ENCODE measurements around the gene AMOTL1. TPM values are rescaled to one million over a fixed set of nuclear protein-coding genes. Genes with fewer than 3 reads are reported as not detected.
"Not testable (repeated sequence)": the region's sequence is repeated elsewhere in the genome, so short reads cannot be mapped to it uniquely, and the experiment has no call there.

The AMOTL1 gene
- total RNA-seq, 5 donors from 2014 or later (not counting 1 experiment from before 2014, with no cell fraction given) = 0.07 to 1.2 (median 0.35) TPM

- DNase-seq (no peak), ATAC-seq (replicated peaks in 1 of 4) (no peak)
- Mint-ChIP-seq H3K4me3 (no peak overlapping the region), H3K27me3 (peaks cover 0 to 8% of the 10 kb centered on the region in 2 donors), H3K4me1 (no peaks in the 10 kb centered on the region), H3K36me3 (no peaks in the 10 kb centered on the region), H3K27ac (no peak overlapping the region), H3K9me3 (no peaks in the 10 kb centered on the region)
- H3K27ac ChIP-seq (ENCODE audit: low read length) = no peak overlapping the region
- H3K4me1 ChIP-seq (ENCODE audit: control insufficient read depth in 1 of 2, extremely low read depth in 1 of 2, insufficient read depth in 2 of 2, low read length in 2 of 2) = no peaks in the 10 kb centered on the region
- CTCF ChIA-PET = no interaction called here
- no peaks in the 10 kb centered on the region for H3K9me3 ChIP-seq
- H3K27me3 ChIP-seq (replicated peaks in 1 of 2; ENCODE audit: control insufficient read depth in 2 of 2, extremely low read depth in 1 of 2, insufficient read depth in 2 of 2, low read length in 1 of 2) = peaks cover 0 to 8% of the 10 kb centered on the region in 2 experiments
- POLR2A ChIA-PET = interaction anchor here in 1 of 2 donors (0.6 kb wide), 1 partner anchor 33 kb away, joined by 3 read pairs; no protein-coding TSS in a partner anchor
- no peak overlapping the region for H3K4me3 ChIP-seq (ENCODE audit: control insufficient read depth in 1 of 2, extremely low read depth in 1 of 2, low read length in 1 of 2)
- H3K36me3 ChIP-seq (ENCODE audit: control insufficient read depth in 2 of 2, extremely low read depth in 1 of 2, insufficient read depth in 1 of 2, low read length in 1 of 2) = no peaks in the 10 kb centered on the region
- WGBS (ENCODE audit: insufficient coverage) = no CpG with 5 or more reads among the region's 3 CpGs
Measured at GRCh38 chr11:94851864-94852636, 83.9 kb downstream of the AMOTL1 start.

DNA sequence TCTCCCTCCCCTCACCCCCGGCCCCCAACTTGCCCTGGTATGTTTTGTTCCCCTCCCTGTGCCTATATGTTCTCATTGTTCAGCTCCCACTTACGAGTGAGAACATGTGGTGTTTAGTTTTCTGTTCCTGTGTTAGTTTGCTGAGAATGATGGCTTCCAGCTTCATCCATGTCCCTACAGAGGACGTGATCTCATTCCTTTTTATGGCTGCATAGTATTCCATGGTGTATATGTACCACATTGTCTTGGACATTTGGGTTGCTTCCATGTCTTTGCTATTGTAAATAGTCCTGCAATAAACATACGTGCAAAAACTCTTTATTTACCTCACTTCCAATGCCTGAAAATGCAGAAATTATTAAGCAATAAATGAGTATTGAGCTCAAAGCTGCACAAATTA lies 85.1 kb downstream of the AMOTL1 start:
- H3K9me3 ChIP-seq; H3K27me3 Mint-ChIP-seq; H3K36me3 ChIP-seq (ENCODE audit: control insufficient read depth in 2 of 2, extremely low read depth in 1 of 2, insufficient read depth in 1 of 2, low read length in 1 of 2); H3K36me3 Mint-ChIP-seq; DNase-seq; ATAC-seq (replicated peaks in 1 of 4); H3K4me1 Mint-ChIP-seq; H3K27me3 ChIP-seq (replicated peaks in 1 of 2; ENCODE audit: control insufficient read depth in 2 of 2, extremely low read depth in 1 of 2, insufficient read depth in 2 of 2, low read length in 1 of 2); H3K4me1 ChIP-seq (ENCODE audit: control insufficient read depth in 1 of 2, extremely low read depth in 1 of 2, insufficient read depth in 2 of 2, low read length in 2 of 2); H3K4me3 ChIP-seq (ENCODE audit: control insufficient read depth in 1 of 2, extremely low read depth in 1 of 2, low read length in 1 of 2); H3K9me3 Mint-ChIP-seq; H3K27ac ChIP-seq (ENCODE audit: low read length); H3K4me3 Mint-ChIP-seq; POLR2A ChIA-PET; H3K27ac Mint-ChIP-seq: not testable (repeated sequence)
- CTCF ChIA-PET = interaction anchor here in 1 of 2 donors (0.6 kb wide), 1 partner anchor 261 kb away, joined by 4 read pairs; no protein-coding TSS in a partner anchor
- no CpG with 5 or more reads among the region's 4 CpGs for WGBS (ENCODE audit: insufficient coverage)

- no peak overlapping the region for H3K27ac Mint-ChIP-seq
- H3K9me3 Mint-ChIP-seq = no peaks in the 10 kb centered on the region
- H3K36me3 Mint-ChIP-seq = no peaks in the 10 kb centered on the region
- no peak for ATAC-seq (replicated peaks in 1 of 4)
- no peak for DNase-seq
- H3K4me1 Mint-ChIP-seq = no peaks in the 10 kb centered on the region
- no peaks in the 10 kb centered on the region for H3K36me3 ChIP-seq (ENCODE audit: control insufficient read depth in 2 of 2, extremely low read depth in 1 of 2, insufficient read depth in 1 of 2, low read length in 1 of 2)
- WGBS (ENCODE audit: insufficient coverage) = 100% methylated on average over 2 of the region's 5 CpGs
- peaks cover 0 to 8% of the 10 kb centered on the region in 2 donors for H3K27me3 Mint-ChIP-seq
- CTCF ChIA-PET = interaction anchor here in 1 of 2 donors (0.6 kb wide), 1 partner anchor 262 kb away, joined by 4 read pairs; no protein-coding TSS in a partner anchor
- H3K9me3 ChIP-seq = no peaks in the 10 kb centered on the region
- POLR2A ChIA-PET = no interaction called here
- H3K4me1 ChIP-seq (ENCODE audit: control insufficient read depth in 1 of 2, extremely low read depth in 1 of 2, insufficient read depth in 2 of 2, low read length in 2 of 2) = no peaks in the 10 kb centered on the region
- peaks cover 0 to 6% of the 10 kb centered on the region in 2 experiments for H3K27me3 ChIP-seq (replicated peaks in 1 of 2; ENCODE audit: control insufficient read depth in 2 of 2, extremely low read depth in 1 of 2, insufficient read depth in 2 of 2, low read length in 1 of 2)
- no peak overlapping the region for H3K4me3 ChIP-seq (ENCODE audit: control insufficient read depth in 1 of 2, extremely low read depth in 1 of 2, low read length in 1 of 2)
- no peak overlapping the region for H3K27ac ChIP-seq (ENCODE audit: low read length)
- no peak overlapping the region for H3K4me3 Mint-ChIP-seq
Measured at GRCh38 chr11:94853836-94854235, 85.7 kb downstream of the AMOTL1 start.

- no peak overlapping the region for H3K27ac Mint-ChIP-seq
- no peaks in the 10 kb centered on the region for H3K36me3 Mint-ChIP-seq
- H3K27ac ChIP-seq (ENCODE audit: low read length) = no peak overlapping the region
- no peak overlapping the region for H3K4me3 ChIP-seq (ENCODE audit: control insufficient read depth in 1 of 2, extremely low read depth in 1 of 2, low read length in 1 of 2)
- H3K27me3 Mint-ChIP-seq = peaks cover 0 to 5% of the 10 kb centered on the region in 2 donors
- no peak overlapping the region for H3K4me3 Mint-ChIP-seq
- POLR2A ChIA-PET = no interaction called here
- H3K9me3 Mint-ChIP-seq = no peaks in the 10 kb centered on the region
- CTCF ChIA-PET = no interaction called here
- H3K36me3 ChIP-seq (ENCODE audit: control insufficient read depth in 2 of 2, extremely low read depth in 1 of 2, insufficient read depth in 1 of 2, low read length in 1 of 2) = no peaks in the 10 kb centered on the region
- H3K27me3 ChIP-seq (replicated peaks in 1 of 2; ENCODE audit: control insufficient read depth in 2 of 2, extremely low read depth in 1 of 2, insufficient read depth in 2 of 2, low read length in 1 of 2) = peaks cover 0 to 6% of the 10 kb centered on the region in 2 experiments
- no peaks in the 10 kb centered on the region for H3K4me1 Mint-ChIP-seq
- ATAC-seq (replicated peaks in 1 of 4) (no peak), DNase-seq (no peak)
- no peaks in the 10 kb centered on the region for H3K4me1 ChIP-seq (ENCODE audit: control insufficient read depth in 1 of 2, extremely low read depth in 1 of 2, insufficient read depth in 2 of 2, low read length in 2 of 2)
- WGBS (ENCODE audit: insufficient coverage) = 83% methylated on average over 5 of the region's 8 CpGs
- H3K9me3 ChIP-seq = no peaks in the 10 kb centered on the region
Measured at GRCh38 chr11:94854770-94855633, 86.8 kb downstream of the AMOTL1 start.

DNA sequence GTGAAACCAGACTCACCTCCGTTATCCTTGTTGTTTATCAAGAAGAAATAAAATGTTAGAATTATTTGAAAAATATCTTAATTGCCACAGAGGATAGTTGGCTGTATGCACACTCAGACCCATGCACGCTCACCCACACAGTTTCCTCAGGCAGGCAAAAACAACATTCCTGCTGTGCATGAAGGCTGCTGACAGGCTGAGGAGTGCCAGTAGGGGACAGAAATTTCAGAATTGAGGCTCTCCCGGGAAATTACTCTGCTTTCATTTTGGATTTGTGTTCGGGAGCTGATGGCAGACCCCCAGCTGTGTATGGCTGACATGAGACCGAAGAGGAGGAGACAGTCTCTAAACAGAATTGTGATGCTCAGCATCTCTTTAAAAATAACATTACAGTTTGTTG lies 87.5 kb downstream of the AMOTL1 start:
- Histone ChIP-seq H3K4me1 (ENCODE audit: control insufficient read depth in 1 of 2, extremely low read depth in 1 of 2, insufficient read depth in 2 of 2, low read length in 2 of 2) (no peaks in the 10 kb centered on the region), H3K36me3 (ENCODE audit: control insufficient read depth in 2 of 2, extremely low read depth in 1 of 2, insufficient read depth in 1 of 2, low read length in 1 of 2) (no peaks in the 10 kb centered on the region), H3K4me3 (ENCODE audit: control insufficient read depth in 1 of 2, extremely low read depth in 1 of 2, low read length in 1 of 2) (no peak overlapping the region), H3K27ac (ENCODE audit: low read length) (no peak overlapping the region), H3K27me3 (replicated peaks in 1 of 2; ENCODE audit: control insufficient read depth in 2 of 2, extremely low read depth in 1 of 2, insufficient read depth in 2 of 2, low read length in 1 of 2) (peaks cover 0 to 6% of the 10 kb centered on the region in 2 experiments), H3K9me3 (no peaks in the 10 kb centered on the region)
- DNase-seq (no peak), ATAC-seq (replicated peaks in 1 of 4) (no peak)
- H3K27ac Mint-ChIP-seq = no peak overlapping the region
- no peaks in the 10 kb centered on the region for H3K4me1 Mint-ChIP-seq
- H3K9me3 Mint-ChIP-seq = no peaks in the 10 kb centered on the region
- POLR2A ChIA-PET = no interaction called here
- peaks cover 0 to 3% of the 10 kb centered on the region in 2 donors for H3K27me3 Mint-ChIP-seq
- no peaks in the 10 kb centered on the region for H3K36me3 Mint-ChIP-seq
- no peak overlapping the region for H3K4me3 Mint-ChIP-seq
- 91% methylated on average over 2 of the region's 5 CpGs for WGBS (ENCODE audit: insufficient coverage)
- CTCF ChIA-PET = no interaction called here

DNA sequence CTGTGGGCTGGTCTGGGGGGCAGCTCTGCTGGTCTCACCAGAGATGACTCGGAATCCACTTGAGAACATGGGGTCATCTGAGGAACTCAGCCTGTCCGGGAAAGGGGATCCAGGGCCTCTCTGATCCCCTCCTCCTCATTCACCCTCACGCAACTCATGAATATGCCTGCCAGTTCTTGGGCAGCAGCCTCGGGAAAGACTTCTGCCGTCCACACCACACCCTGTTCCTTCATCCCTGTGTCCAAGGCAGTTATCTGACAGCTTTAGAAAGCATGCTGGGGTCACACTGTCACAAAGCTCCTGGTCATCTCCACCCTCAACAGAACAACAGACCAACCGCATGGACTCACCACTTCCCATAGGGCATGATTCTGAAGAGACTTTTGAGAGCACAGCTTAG lies 88.3 kb downstream of the AMOTL1 start:
- ATAC-seq (replicated peaks in 1 of 4) (no peak), DNase-seq (no peak)
- ChIA-PET POLR2A (no interaction called here), CTCF (no interaction called here)
- peaks cover 0 to 8% of the 10 kb centered on the region in 2 experiments for H3K27me3 ChIP-seq (replicated peaks in 1 of 2; ENCODE audit: control insufficient read depth in 2 of 2, extremely low read depth in 1 of 2, insufficient read depth in 2 of 2, low read length in 1 of 2)
- Mint-ChIP-seq H3K4me3 (no peak overlapping the region), H3K27me3 (peaks cover 0 to 3% of the 10 kb centered on the region in 2 donors), H3K9me3 (no peaks in the 10 kb centered on the region), H3K4me1 (no peaks in the 10 kb centered on the region), H3K27ac (no peak overlapping the region), H3K36me3 (no peaks in the 10 kb centered on the region)
- no peaks in the 10 kb centered on the region for H3K36me3 ChIP-seq (ENCODE audit: control insufficient read depth in 2 of 2, extremely low read depth in 1 of 2, insufficient read depth in 1 of 2, low read length in 1 of 2)
- no peak overlapping the region for H3K27ac ChIP-seq (ENCODE audit: low read length)
- 79% methylated on average over 6 of the region's 6 CpGs for WGBS (ENCODE audit: insufficient coverage)
- no peak overlapping the region for H3K4me3 ChIP-seq (ENCODE audit: control insufficient read depth in 1 of 2, extremely low read depth in 1 of 2, low read length in 1 of 2)
- no peaks in the 10 kb centered on the region for H3K4me1 ChIP-seq (ENCODE audit: control insufficient read depth in 1 of 2, extremely low read depth in 1 of 2, insufficient read depth in 2 of 2, low read length in 2 of 2)
- no peaks in the 10 kb centered on the region for H3K9me3 ChIP-seq
